C4-2B (cell line): ENCODE measurements around the gene ELFN1.

Experiments
- CTCF ChIP-seq: fragments of 450-650 bp; conservative IDR thresholded peaks from 2 replicates; pipeline ENCODE4 v1.5.1; 2017; ENCODE audit warnings: mild to moderate bottlenecking
- ZFX ChIP-seq: fragments of 450-650 bp; IDR thresholded peaks from 2 replicates; pipeline ENCODE4 v1.6.1; 2017

- TF ChIP-seq CTCF (no peak), ZFX (no peak)
Measured at GRCh38 chr7:1642291-1642731, 27.8 kb upstream of the ELFN1 start.
